Transverse colon (tissue), 4 donors: ENCODE data around the gene KEAP1. TPM values are rescaled to one million over a fixed set of nuclear protein-coding genes. Genes with fewer than 3 reads are reported as not detected.
A peak's percentile ranks its signal among the peaks of the same experiment; 100 is the strongest.

Source experiments
- DNase-seq: peaks from one replicate; pipeline ENCODE4 v3.0.0-alpha.2; 2019
- H3K27ac ChIP-seq, 4 donors: fragments of 200-600 bp; sonication (generic); 2 replicates each; pipeline ENCODE4 v1.5.1; 2016 to 2018; ENCODE audit warnings: inconsistent platforms in 4 of 4
- H3K27me3 ChIP-seq: fragments of 200-600 bp; sonication (generic); 2 replicates; pipeline ENCODE4 v1.5.1; 2017; ENCODE audit warnings: inconsistent platforms
- H3K36me3 ChIP-seq, 4 donors: fragments of 200-600 bp; sonication (generic); 2 replicates each; pipeline ENCODE4 v1.5.1; 2017 to 2019; ENCODE audit warnings: inconsistent platforms in 4 of 4
- H3K4me1 ChIP-seq, 4 donors: fragments of 200-600 bp; sonication (generic); 2 replicates each; pipeline ENCODE4 v1.5.1; 2017 to 2020; ENCODE audit warnings: inconsistent platforms in 4 of 4
- H3K4me3 ChIP-seq, 4 donors: fragments of 200-600 bp; sonication (generic); 1 replicate in 1 of 4; 2 replicates in 3 of 4; pipeline versions ENCODE4 v1.5.1 to v1.6.1; 2017 to 2019; ENCODE audit warnings: inconsistent platforms in 4 of 4
- H3K9me3 ChIP-seq, 2 donors: fragments of 200-600 bp; sonication (generic); 2 replicates each; pipeline ENCODE4 v1.5.1; 2017 to 2019; ENCODE audit warnings: inconsistent platforms in 2 of 2
- EP300 ChIP-seq: sonication (generic); formaldehyde crosslinking; IDR thresholded peaks from one replicate; pipeline ENCODE4 v1.6.1; 2017; ENCODE audit warnings: antibody characterized with exemption, low read depth
- POLR2A ChIP-seq: fragments of 450-650 bp; IDR thresholded peaks from one replicate; pipeline ENCODE4 v1.6.1; 2016; ENCODE audit warnings: antibody characterized with exemption, mild to moderate bottlenecking, moderate library complexity
- POLR2AphosphoS5 ChIP-seq, 3 donors: sonication (generic); formaldehyde crosslinking; IDR thresholded peaks; one replicate each; pipeline ENCODE4 v1.6.1; 2016; ENCODE audit warnings: antibody characterized with exemption in 3 of 3
- WGBS, 2 donors: methylation state at CpG; one replicate each; pipeline ENCODE4 v1.1.5; 2018; ENCODE audit warnings: low coverage in 1 of 2; 5-methylcytosine and 5-hydroxymethylcytosine counted together
- in situ Hi-C, 4 donors: fragments of 200-750 bp; cut with MboI; loops; one replicate each; pipeline versions ENCODE4 v1.15.0 to v1.15.1; 2017; ENCODE audit warnings: low sequenced_read_pairs in 3 of 4, low pct_ligation_motif_present in 1 of 4, low pct_unique_long_range_greater_than_20kb in 1 of 4
- intact Hi-C: fragments of 100-400 bp; cut with DNase I; formaldehyde crosslinking; loops from one replicate; pipeline ENCODE4 v1.15.1; 2023; ENCODE audit warnings: low total_unique reads
- total RNA-seq, 4 donors: library from RNA; depleted of rRNA; stranded (reverse); fragments of >200 nt; gene quantifications; one replicate each; pipeline ENCODE4 v1.1.0, GENCODE V29; 2016
- TF ChIP-seq, protein P1 (sequence below), 5 experiments: fragments of 200-600 bp in 3 of 5; fragments of 450-650 bp in 2 of 5; sonication (generic) in 3 of 5; IDR thresholded peaks; 1 replicate in 2 of 5; 2 replicates in 3 of 5; pipeline ENCODE4 v1.5.1; 2016 to 2017; ENCODE audit warnings: antibody characterized with exemption in 5 of 5, inconsistent platforms in 3 of 5, mild to moderate bottlenecking in 2 of 5, moderate library complexity in 1 of 5

Gene KEAP1
- total RNA-seq, 4 donors from 2014 or later = 54.8 to 348 (median 79.1) TPM

DNA sequence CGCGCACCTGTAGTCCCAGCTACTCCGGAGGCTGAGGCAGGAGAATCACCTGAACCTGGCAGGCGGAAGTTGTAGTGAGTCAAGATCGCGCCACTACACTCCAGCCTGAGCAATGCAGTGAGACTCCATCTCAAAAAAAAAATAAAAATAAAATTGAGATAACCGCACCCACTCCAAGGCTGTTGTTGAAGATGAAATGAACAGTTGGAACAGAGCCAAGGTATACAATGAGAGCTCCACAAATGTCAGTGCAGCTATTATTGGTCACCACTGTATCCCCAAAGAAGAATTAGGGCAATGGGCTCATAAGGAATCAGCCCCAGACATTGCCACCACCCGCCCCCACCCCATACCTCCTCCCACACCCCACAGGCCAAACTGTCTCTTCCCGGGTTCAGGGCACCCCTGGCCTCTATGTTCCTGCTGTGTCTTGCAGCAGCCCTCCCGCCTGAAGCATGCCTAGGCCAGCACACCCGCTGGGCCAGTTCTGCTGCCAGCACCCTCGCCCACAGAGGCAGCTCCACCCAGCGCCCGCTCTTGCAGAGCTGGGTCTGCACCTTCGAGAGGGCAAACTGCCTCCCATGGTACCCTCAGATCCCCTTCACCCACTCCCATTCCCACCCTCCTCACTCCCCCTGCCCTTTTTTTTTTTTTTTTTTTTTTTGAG, 17.6 kb upstream of the KEAP1 start:
- in situ Hi-C loops (no loop called here), intact Hi-C loops (no loop called here)
- no peak for TF ChIP-seq POLR2A
- no peak for TF ChIP-seq EP300
- no peak for TF ChIP-seq POLR2AphosphoS5 (IDR thresholded peaks at IDR 0.05)
- TF ChIP-seq, protein P1, sequence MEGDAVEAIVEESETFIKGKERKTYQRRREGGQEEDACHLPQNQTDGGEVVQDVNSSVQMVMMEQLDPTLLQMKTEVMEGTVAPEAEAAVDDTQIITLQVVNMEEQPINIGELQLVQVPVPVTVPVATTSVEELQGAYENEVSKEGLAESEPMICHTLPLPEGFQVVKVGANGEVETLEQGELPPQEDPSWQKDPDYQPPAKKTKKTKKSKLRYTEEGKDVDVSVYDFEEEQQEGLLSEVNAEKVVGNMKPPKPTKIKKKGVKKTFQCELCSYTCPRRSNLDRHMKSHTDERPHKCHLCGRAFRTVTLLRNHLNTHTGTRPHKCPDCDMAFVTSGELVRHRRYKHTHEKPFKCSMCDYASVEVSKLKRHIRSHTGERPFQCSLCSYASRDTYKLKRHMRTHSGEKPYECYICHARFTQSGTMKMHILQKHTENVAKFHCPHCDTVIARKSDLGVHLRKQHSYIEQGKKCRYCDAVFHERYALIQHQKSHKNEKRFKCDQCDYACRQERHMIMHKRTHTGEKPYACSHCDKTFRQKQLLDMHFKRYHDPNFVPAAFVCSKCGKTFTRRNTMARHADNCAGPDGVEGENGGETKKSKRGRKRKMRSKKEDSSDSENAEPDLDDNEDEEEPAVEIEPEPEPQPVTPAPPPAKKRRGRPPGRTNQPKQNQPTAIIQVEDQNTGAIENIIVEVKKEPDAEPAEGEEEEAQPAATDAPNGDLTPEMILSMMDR (IDR thresholded peaks at IDR 0.05) = no peak
- no peak for DNase-seq
- Histone ChIP-seq H3K27ac (no peak overlapping the region), H3K9me3 (no peaks in the 10 kb centered on the region), H3K4me3 (no peak overlapping the region), H3K27me3 (peaks cover 64% of the 10 kb centered on the region), H3K36me3 (no peaks in the 10 kb centered on the region), H3K4me1 (peaks cover 11 to 23% (median 18%) of the 10 kb centered on the region in 4 donors)
- WGBS, 2 donors = 53 to 94% methylated on average over 6 to 13 of the region's 15 CpGs

DNA sequence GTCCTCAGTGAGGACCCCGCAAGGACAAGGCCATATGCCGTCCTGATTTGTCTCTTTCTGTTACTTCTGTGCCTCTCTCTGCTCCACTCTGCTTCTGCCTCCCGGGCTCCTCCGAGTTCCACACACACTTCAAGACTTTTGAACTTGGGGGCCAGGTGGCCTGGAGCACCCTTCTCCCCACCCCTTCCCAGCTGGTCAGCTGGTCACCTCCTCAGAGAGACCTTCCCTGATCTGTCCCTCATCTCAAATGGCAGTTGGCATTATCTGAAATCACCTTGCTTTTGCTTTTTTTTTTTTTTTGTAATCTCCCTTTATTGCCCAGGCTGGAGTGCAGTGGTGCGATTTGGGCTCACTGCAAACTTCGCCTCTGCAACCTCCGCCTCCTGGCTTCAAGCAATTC, 16.3 kb upstream of the KEAP1 start:
- intact Hi-C loops (no loop called here), in situ Hi-C loops (no loop called here)
- no peaks in the 10 kb centered on the region for H3K9me3 ChIP-seq
- H3K27me3 ChIP-seq = peaks cover 77% of the 10 kb centered on the region
- H3K4me1 ChIP-seq = peaks cover 11 to 25% (median 20%) of the 10 kb centered on the region in 4 donors
- DNase-seq = no peak
- 67 to 70% methylated on average over 4 to 7 of the region's 7 CpGs for WGBS, 2 donors
- no peaks in the 10 kb centered on the region for H3K36me3 ChIP-seq
- no peak overlapping the region for H3K4me3 ChIP-seq
- no peak for TF ChIP-seq POLR2AphosphoS5 (IDR thresholded peaks at IDR 0.05)
- no peak for TF ChIP-seq POLR2A
- TF ChIP-seq EP300 = no peak
- TF ChIP-seq, protein P1 (IDR thresholded peaks at IDR 0.05) = no peak
- no peak overlapping the region for H3K27ac ChIP-seq

DNA sequence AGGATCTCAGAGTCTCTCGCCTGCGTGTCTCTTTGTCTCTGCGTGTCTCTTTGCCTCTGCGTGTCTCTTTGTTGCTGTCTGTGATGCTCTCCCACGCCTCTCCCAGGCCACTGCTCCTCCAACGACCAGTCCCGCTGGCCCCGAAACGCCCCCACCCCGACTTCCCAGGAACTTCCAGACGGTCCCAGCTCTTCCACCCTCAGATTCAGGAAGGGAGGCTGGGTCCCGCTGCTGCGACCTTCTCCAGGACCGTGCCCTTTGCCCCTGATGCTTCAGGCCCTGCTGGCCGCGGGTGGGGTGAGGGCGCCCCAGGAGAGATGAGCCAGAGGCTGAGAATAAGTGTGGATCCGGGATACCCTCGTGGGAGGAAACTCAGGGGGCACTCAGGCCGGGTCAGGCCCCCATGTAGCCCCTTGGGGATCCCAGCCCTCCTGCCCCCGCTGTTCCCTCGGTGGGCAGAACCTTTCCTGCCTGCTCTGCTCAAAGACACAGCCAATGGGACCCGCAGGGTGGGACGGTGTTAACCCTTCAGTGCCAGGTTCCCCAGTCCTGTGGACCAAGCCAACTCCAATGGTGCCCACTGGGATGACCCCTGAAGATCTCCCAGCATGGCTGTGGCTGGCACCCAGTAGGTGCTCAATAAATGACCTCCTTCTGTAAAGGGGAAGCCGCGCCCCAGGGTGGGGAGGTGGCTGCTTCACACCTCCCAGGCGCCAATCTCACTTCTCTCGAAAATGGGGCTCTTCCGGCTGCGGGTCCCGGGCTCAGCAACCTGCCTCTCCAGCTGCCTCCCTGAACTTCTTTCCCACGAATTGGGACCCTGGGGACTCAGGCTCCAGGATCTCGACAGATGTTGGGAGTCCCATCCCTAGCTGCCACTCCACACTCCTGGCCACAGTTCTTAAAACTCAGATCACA, 15.5 kb upstream of the KEAP1 start:
- Histone ChIP-seq H3K27ac (no peak overlapping the region), H3K4me1 (peaks cover 11 to 32% (median 22%) of the 10 kb centered on the region in 4 donors), H3K36me3 (no peaks in the 10 kb centered on the region), H3K27me3 (peaks cover 78% of the 10 kb centered on the region), H3K9me3 (no peaks in the 10 kb centered on the region), H3K4me3 (no peak overlapping the region)
- DNase-seq = no peak
- no peak for TF ChIP-seq POLR2A
- TF ChIP-seq POLR2AphosphoS5 (IDR thresholded peaks at IDR 0.05) = no peak
- TF ChIP-seq EP300 = no peak
- TF ChIP-seq, protein P1 (IDR thresholded peaks at IDR 0.05) = no peak
- 4 to 11% methylated on average over 5 to 33 of the region's 33 CpGs for WGBS, 2 donors
- in situ Hi-C loops (no loop called here), intact Hi-C loops (no loop called here)

DNA sequence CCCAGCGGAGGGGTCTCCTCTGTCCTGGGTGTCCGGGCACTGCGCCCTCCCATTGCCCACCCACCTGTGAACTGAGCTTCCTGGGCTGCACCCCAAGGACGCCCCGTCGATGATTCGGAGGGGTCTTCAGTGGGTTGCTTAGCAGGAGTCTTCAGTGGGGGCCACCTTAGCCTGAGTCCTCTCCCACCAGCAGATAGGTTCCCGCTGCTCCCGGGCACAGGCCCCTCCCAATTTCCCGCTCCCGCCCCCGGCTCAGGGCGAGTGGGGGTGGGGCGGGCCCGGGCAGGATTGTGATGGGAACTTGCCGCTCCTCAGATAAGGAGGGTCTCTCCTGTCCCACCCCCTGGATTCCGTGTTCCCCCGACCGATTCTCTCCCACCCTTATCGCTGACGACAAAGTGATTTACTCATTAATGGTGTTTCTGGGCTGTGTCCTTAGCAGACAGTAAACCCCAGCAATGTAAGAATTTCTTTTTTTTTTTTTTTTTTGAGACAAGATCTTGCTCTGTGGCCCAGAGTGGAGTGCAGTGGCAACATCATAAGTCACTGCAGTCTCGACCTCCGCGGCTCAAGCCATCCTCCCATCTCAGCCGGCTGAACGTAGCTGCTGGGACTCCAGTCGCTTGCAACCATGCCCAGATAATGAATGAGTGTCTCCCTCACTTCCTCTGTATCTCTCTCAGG, 14.7 kb upstream of the KEAP1 start:
- TF ChIP-seq POLR2AphosphoS5 (IDR thresholded peaks at IDR 0.05) = no peak
- TF ChIP-seq EP300 = no peak
- no peak for TF ChIP-seq POLR2A
- TF ChIP-seq, protein P1 (IDR thresholded peaks at IDR 0.05) = no peak
- WGBS, 2 donors = 1% methylated on average over 23 of the region's 27 CpGs; no CpG with 5 or more reads in 1 of the 2 donors
- in situ Hi-C loops = no loop called here
- Histone ChIP-seq H3K27me3 (peaks cover 86% of the 10 kb centered on the region), H3K9me3 (no peaks in the 10 kb centered on the region), H3K4me3 (peak overlapping the region in 2 of 4 donors; percentile 14 to 26), H3K27ac (no peak overlapping the region), H3K4me1 (peaks cover 11 to 32% (median 22%) of the 10 kb centered on the region in 4 donors), H3K36me3 (no peaks in the 10 kb centered on the region)
- intact Hi-C loops = no loop called here
- DNase-seq = no peak
